Measurements from ENCODE around the gene NAPEPLD.

DNA sequence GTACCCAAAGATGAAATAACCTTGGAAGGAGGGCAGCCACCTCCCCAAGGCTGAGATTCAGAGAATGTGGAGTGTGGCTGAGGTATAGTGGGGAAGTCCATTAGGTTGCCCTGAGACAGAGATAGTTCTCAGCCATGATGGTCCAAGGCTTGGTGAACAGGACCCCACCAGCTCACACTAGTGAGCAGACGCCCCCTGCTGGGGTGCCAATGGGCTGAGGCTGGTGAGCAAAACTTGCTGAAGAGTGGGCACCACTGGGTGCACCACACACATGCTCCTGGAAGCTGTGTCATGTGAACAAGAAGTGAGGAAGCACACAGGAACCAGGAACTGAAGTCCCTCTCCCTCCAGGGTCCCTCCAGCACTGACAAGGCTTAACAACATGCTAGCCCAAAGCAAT, 83.2 kb downstream of the NAPEPLD start:
- TF ChIP-seq, protein P1, sequence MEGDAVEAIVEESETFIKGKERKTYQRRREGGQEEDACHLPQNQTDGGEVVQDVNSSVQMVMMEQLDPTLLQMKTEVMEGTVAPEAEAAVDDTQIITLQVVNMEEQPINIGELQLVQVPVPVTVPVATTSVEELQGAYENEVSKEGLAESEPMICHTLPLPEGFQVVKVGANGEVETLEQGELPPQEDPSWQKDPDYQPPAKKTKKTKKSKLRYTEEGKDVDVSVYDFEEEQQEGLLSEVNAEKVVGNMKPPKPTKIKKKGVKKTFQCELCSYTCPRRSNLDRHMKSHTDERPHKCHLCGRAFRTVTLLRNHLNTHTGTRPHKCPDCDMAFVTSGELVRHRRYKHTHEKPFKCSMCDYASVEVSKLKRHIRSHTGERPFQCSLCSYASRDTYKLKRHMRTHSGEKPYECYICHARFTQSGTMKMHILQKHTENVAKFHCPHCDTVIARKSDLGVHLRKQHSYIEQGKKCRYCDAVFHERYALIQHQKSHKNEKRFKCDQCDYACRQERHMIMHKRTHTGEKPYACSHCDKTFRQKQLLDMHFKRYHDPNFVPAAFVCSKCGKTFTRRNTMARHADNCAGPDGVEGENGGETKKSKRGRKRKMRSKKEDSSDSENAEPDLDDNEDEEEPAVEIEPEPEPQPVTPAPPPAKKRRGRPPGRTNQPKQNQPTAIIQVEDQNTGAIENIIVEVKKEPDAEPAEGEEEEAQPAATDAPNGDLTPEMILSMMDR (IDR thresholded peaks at IDR 0.05): no peak
- TF ChIP-seq POLR2A (IDR thresholded peaks at IDR 0.05) (no peak), EP300 (IDR thresholded peaks at IDR 0.05) (no peak)
